Hematopoietic multipotent progenitor cell (in vitro differentiated cells): Measurements from ENCODE around the gene FREY1. TPM values are rescaled to one million over a fixed set of nuclear protein-coding genes. Genes with fewer than 3 reads are reported as not detected.

Experiments used
- DNase-seq, 3 donors: peaks; one replicate each; pipeline ENCODE4 v3.0.0-alpha.2; 2011 to 2015; ENCODE audit warnings: low read depth in 2 of 3, low spot score in 2 of 3
- total RNA-seq: library from RNA; depleted of rRNA; stranded (reverse); fragments of >200 nt; gene quantifications from one replicate; pipeline ENCODE4 v1.2.3, GENCODE V29; 2012

The FREY1 gene
- total RNA-seq, 1 donor, result 5.7 TPM

DNA sequence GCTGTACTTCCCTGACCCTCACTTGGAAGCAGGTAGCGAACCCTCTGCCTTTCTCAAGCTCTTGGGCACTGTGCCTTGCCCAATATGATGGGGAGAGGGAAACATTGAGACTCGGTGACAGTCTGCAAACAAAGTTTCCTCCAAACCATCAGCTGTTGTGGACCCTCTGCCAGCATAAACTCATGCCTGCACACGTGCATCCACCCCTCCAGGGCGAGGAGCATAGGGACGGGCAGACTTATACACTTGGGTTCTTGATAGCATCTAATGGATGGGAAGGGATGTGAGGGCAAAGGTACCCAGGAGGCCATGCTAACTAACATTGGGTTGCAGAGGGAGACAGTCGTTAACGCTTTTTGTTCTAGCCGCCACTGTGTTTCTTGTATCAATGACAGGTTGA is 29.9 kb downstream of the FREY1 start:
- DNase-seq, result no peak

DNA sequence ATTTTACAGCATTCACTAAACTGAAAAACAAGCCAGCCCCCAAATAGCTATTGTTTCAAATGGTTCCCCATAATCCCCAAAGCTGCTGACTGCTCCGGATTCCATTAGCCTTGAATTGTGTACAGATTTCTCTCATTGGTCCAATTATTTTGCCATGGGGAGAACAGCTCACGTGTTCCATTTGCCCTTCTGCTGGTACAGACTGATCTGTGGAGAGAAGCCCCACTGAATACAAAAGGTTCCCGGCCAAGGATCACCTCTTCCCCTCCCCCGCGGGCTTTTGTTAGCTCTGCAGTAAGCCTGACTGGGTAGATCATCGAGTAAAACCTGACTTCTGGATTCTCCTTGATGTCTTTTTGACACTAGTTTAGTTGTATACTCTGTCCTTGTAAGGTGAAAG is 30.7 kb downstream of the FREY1 start:
- no peak for DNase-seq

DNA sequence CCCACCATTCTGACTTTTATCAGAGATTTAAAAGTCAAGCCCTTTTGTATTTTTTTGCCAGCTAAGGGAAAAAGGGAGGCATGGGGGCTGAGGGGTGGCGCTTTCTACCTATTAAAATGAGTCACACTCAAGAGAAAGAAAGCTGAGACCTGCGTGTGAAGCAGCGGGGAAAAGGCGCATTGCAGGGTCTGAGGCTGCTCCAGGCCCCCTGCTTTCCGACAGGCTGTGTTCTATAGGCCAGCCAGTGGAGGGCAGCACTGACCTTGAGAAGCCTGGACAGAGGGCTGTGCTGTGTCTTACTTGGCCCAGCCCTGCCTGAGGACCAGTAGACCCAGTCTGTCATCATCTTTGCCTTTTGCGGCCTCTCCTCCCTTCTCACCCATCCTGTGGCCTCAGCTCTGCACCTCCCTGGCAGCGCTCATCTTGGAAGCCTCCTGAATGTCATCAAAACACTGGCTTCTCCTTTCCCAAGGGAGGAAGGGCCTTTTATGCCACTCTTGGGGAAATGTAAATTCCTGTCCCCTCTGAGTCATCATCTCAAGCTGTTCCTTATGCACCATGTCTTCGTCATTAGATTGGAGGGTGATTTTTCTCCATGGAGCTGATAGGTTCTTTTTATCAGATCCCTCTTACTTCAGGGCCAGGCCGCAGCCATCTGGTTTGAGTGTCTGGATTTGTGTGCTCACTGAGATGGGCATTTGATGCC is 34.3 kb downstream of the FREY1 start:
- peak in 2 of 3 donors; percentile 40 to 58 for DNase-seq

DNA sequence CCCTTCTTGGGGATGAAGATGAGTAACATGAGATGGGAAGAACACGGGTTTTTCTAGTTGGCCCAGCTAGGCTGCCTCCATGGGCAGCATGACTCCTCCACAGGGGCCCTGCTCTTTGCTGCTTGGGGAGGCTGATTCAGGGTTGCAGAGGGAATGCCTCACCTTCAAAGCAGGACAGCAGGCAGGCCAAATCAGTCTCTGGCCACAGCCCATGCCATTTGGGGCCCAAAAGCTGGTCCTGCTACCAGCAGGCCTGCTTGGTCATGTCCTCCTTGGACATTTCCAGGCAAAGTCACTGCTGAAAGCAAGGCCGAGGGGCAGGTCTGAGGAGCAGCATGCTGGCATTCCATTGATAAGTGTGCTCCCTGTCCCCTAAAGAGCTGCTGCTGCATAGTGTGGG is 35.4 kb downstream of the FREY1 start:
- DNase-seq, result no peak

DNA sequence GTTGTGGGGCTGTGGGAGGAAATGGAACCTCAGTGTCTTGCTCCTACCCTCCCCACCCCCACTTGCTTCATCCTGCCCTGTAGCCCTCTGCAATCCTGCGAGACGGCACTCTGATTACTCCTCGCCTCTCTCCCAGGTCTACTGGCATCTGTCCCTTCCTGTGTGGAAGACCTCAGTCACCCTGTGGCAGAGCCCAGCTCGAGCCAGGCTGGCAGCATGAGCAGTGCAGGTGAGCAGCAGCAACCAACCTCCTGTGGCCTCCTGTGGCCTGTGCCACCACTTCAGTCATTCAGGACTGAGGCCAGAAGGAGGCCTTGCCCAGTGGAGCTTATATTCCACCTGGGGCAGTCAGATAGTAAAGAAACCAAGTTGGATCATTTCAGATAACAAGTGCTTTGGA is 36.4 kb downstream of the FREY1 start:
- DNase-seq, result no peak

DNA sequence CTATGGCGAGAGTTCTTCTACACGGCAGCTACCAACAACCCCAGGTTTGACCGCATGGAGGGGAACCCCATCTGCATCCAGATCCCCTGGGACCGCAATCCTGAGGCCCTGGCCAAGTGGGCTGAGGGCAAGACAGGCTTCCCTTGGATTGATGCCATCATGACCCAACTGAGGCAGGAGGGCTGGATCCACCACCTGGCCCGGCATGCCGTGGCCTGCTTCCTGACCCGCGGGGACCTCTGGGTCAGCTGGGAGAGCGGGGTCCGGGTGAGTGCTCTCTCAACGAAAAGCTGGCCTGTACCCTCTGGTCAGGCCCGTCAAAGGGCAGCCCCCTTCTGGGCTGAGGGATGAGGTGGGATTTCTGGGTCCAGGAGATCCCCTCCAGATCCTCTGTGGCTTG is 37.5 kb downstream of the FREY1 start:
- DNase-seq, result no peak

DNA sequence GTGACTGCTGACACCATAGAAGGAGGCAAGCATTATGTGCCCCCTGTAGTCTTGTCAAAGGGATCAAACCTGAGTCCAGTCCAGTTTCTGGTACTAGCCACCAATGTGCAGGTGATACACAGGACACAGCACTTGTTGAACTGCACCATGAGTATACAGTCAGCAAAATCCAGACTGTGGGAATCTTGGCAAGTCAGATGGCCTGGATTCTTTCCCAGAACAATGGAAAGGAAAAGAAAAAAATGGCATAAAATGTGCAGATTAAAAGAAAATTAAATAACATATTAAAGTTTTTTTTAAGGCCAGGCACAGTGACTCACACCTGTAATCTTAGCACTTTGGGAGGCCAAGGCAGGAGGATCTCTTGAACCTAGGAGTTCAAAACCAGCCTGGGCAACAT is 43.0 kb downstream of the FREY1 start:
- DNase-seq, result no peak

DNA sequence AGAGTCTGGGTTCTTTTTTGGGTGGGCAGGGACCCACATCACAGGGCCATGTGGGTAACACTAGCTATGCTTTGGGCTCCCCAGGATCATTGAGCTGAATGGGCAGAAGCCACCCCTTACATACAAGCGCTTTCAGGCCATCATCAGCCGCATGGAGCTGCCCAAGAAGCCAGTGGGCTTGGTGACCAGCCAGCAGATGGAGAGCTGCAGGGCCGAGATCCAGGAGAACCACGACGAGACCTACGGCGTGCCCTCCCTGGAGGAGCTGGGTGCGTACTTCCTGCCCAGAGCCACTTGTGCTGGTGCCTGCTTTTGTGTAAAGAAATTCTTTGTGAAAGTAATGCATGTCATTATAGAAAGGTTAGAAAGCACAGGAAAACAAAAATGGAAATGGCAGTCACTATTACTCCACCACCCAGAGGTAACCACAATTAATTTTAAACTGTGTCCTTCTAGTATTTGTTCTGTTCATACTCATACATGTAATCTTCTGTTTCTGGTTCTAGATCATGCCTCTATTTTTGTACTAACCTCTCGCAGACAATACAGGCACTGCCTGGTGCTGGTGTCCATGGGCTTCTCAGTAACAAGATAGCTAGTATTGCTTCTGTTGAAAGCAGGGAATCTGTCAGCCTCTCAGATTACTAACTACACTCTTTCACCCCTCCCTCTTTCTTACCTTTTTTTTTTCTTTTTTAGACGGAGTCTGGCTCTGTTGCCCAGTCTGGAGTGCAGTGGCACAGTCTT is 46.1 kb downstream of the FREY1 start:
- no peak for DNase-seq

DNA sequence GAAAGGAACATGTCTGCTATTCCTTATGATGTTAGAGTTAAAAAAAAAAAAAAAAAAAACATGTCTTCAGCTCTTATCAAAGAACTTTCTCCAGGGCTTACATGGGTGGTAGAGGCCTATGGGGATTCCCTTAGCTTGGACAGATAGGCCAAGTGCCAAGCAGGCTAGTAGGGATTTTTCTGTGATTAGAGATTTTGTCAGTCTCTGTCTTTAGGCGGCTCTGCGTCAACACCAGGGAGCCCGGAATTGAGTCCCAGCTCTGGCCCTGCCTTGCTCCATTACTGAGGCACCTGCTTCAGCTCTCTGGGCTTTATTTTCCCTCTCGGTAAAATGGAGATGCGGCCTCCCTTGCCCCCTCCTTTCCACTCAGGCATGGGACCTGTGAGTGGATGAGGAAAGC is 46.7 kb downstream of the FREY1 start:
- no peak for DNase-seq

DNA sequence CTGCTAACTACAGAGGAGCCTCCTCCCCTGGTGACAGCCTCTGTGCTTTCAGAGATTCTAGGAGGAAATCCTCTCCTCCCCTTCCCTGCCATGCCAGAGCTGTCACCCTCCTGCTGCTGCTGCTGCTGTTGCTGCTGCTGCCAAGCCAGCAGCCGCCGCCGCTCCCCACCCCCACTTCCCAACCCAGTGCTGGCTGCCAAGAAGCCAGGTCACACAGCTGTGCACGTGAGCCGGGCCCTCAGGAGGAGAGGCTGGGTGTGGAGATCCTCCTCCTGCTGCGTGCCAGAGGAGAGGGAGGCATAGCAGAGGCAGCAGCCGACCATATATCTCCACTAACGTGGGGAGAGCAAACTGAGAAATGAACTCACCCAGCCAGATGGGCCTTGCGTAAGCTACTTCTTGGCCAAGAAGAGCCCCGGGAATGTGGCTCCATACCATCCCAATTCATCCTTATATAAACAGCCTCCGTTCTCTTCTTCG is 47.4 kb downstream of the FREY1 start:
- no peak for DNase-seq

DNA sequence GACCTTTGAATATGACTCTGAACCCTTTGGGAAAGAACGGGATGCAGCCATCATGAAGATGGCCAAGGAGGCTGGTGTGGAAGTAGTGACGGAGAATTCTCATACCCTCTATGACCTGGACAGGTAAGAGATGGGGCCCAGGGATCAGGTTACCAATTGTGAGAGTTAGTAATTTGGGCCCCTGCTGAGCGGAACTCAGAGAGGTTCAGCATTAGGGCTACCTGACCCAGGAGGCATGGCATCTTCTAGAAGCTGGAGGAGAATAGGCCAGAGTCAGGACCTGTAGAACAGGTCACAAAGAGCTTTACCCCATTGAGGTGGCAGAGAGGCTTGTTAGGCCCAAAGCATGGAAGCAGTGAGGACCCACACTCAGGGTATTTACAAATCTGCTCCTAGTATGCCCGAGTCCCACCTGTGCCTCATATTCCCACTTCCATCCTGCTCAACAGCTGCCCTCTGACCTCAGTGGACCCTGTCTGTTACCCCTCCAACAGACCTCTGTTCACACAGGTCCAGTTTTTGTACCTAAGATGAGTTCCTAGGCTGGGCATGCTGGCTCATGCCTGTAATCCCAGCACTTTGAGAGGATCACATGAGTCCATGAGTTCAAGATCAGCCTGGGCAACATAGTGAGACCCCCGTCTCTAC is 48.2 kb downstream of the FREY1 start:
- DNase-seq, result no peak

DNA sequence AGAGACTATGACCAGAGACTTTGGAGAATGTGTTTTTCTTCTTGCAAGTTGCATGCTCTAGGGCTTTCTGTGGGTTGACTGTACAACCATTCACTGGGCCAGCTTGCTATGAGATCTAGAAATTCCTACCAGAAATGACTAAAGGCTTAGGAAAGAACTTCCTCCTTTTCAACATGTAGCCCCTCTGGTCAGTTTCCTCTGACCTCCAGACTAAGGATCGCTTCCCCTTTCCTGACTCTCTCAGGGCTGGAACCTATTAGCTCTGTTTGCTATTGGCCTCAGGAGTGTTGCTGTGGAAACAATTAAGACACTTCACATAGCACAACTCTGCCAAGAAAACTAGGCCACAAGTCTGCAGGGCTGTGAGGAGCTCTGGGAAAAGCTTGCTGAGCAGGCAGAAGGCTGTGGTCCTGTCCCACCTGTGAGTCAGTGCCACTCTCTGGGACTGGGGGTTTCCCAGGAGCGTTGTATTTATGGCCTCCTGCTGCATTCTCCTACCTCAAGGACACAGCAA is 49.1 kb downstream of the FREY1 start:
- no peak for DNase-seq

Other genes with a start within 250 kb of the FREY1 start
- under 0.01 TPM for gene CHST1, start 241.6 kb downstream of the FREY1 start, total RNA-seq
- gene SLC35C1, start 102.1 kb downstream of the FREY1 start, total RNA-seq, result 10.5 TPM
- gene CRY2, start 59.8 kb downstream of the FREY1 start, total RNA-seq, result 32.3 TPM
- 0.54 TPM for gene MAPK8IP1, start 21.6 kb downstream of the FREY1 start, total RNA-seq
- gene PEX16, start 10.6 kb upstream of the FREY1 start, total RNA-seq, result 51.2 TPM
- 0.27 TPM for gene LARGE2, start 15.4 kb upstream of the FREY1 start, total RNA-seq
- gene PHF21A, start 214.2 kb upstream of the FREY1 start, total RNA-seq, result 14.8 TPM